WTC11 (cell line): Measurements from ENCODE around the gene FDXACB1. TPM values are rescaled to one million over a fixed set of nuclear protein-coding genes. Genes with fewer than 3 reads are reported as not detected.

Experiments
- ATAC-seq: fragments of 200-7000 bp; cut with Tn5 transposase; 2 replicates; pipeline ENCODE4 v1.10.0; 2021; ENCODE audit warnings: mild to moderate bottlenecking, moderate library complexity
- CTCF ChIA-PET: fragments of 300-600 bp; sonication (Branson Sonifier 250); formaldehyde crosslinking; loops from one replicate; lab custom pipeline; 2021; ENCODE audit warnings: antibody characterized with exemption; lab: Charles Lee
- POLR2A ChIA-PET: fragments of 350-600 bp; sonication (Branson Sonifier 250); formaldehyde crosslinking; loops from one replicate; lab custom pipeline; 2021; ENCODE audit warnings: antibody characterized with exemption; lab: Charles Lee
- DNase-seq: peaks from one replicate; pipeline ENCODE4 v3.0.0; 2021; ENCODE audit warnings: low spot score
- H3K27ac Mint-ChIP-seq: 2 replicates; pipeline ENCODE4 v1.8.0; 2021; ENCODE audit warnings: mixed read lengths
- H3K27me3 Mint-ChIP-seq: 2 replicates; pipeline ENCODE4 v1.8.0; 2021; ENCODE audit warnings: low read depth, mild to moderate bottlenecking, moderate library complexity, mixed read lengths
- H3K36me3 Mint-ChIP-seq: 2 replicates; pipeline ENCODE4 v1.8.0; 2021; ENCODE audit warnings: mixed read lengths
- H3K4me1 Mint-ChIP-seq: 2 replicates; pipeline ENCODE4 v1.8.0; 2022; ENCODE audit warnings: mixed read lengths
- H3K4me3 Mint-ChIP-seq: 2 replicates; pipeline ENCODE4 v1.8.0; 2021; ENCODE audit warnings: mild to moderate bottlenecking, moderate library complexity, mixed read lengths
- H3K9me3 Mint-ChIP-seq: 2 replicates; pipeline ENCODE4 v1.8.0; 2021; ENCODE audit warnings: mixed read lengths
- ATF1 ChIP-seq: sonication (generic); formaldehyde crosslinking; IDR thresholded peaks from 2 replicates; pipeline ENCODE4 v1.8.1; 2023; ENCODE audit warnings: mild to moderate bottlenecking, moderate library complexity, missing genetic modification reagents
- CREM ChIP-seq: sonication (generic); formaldehyde crosslinking; IDR thresholded peaks from 2 replicates; pipeline ENCODE4 v1.8.1; 2022; ENCODE audit warnings: mild to moderate bottlenecking, missing genetic modification reagents, moderate library complexity
- ETV6 ChIP-seq: sonication (generic); formaldehyde crosslinking; IDR thresholded peaks from 2 replicates; pipeline ENCODE4 v1.8.1; 2022; ENCODE audit warnings: mild to moderate bottlenecking, missing genetic modification reagents
- FOXK1 ChIP-seq: sonication (generic); formaldehyde crosslinking; IDR thresholded peaks from 2 replicates; pipeline ENCODE4 v1.8.0; 2022; ENCODE audit warnings: mild to moderate bottlenecking, moderate library complexity, missing genetic modification reagents
- FOXP1 ChIP-seq: sonication (generic); formaldehyde crosslinking; IDR thresholded peaks from 2 replicates; pipeline ENCODE4 v1.8.0; 2022; ENCODE audit warnings: missing genetic modification reagents, mild to moderate bottlenecking, moderate library complexity, borderline replicate concordance
- GTF2I ChIP-seq: fragments of 250-450 bp; sonication (Bioruptor Pico); conservative IDR thresholded peaks from 2 replicates; pipeline ENCODE4 v1.4.0; 2021; ENCODE audit warnings: mild to moderate bottlenecking
- JAZF1 ChIP-seq: fragments of 250-450 bp; sonication (Bioruptor Pico); IDR thresholded peaks from 2 replicates; pipeline ENCODE4 v1.9.0; 2021; ENCODE audit warnings: moderate library complexity, mild to moderate bottlenecking, inconsistent platforms
- MYBL2 ChIP-seq: sonication (generic); formaldehyde crosslinking; IDR thresholded peaks from 2 replicates; pipeline ENCODE4 v1.8.1; 2023; ENCODE audit warnings: mild to moderate bottlenecking, moderate library complexity, missing genetic modification reagents
- NR3C1 ChIP-seq: sonication (generic); formaldehyde crosslinking; conservative IDR thresholded peaks from 2 replicates; pipeline ENCODE4 v1.8.1; 2023; ENCODE audit warnings: low read depth, mild to moderate bottlenecking, missing genetic modification reagents
- PRRX2 ChIP-seq: fragments of 250-450 bp; sonication (Bioruptor Pico); IDR thresholded peaks from 2 replicates; pipeline ENCODE4 v1.8.0; 2021; ENCODE audit warnings: mild to moderate bottlenecking
- RELA ChIP-seq: sonication (generic); formaldehyde crosslinking; IDR thresholded peaks from 2 replicates; pipeline ENCODE4 v1.8.1; 2022; ENCODE audit warnings: missing genetic modification reagents, mild to moderate bottlenecking, borderline replicate concordance
- SMAD4 ChIP-seq: sonication (generic); formaldehyde crosslinking; IDR thresholded peaks from 2 replicates; pipeline ENCODE4 v1.8.0; 2022; ENCODE audit warnings: mild to moderate bottlenecking, missing genetic modification reagents
- SP1 ChIP-seq: sonication (generic); formaldehyde crosslinking; conservative IDR thresholded peaks from 2 replicates; pipeline ENCODE4 v1.8.1; 2022; ENCODE audit warnings: missing genetic modification reagents
- TEAD1 ChIP-seq: sonication (generic); formaldehyde crosslinking; IDR thresholded peaks from 2 replicates; pipeline ENCODE4 v1.8.0; 2022; ENCODE audit warnings: mild to moderate bottlenecking, missing genetic modification reagents
- ZBTB21 ChIP-seq: sonication (generic); formaldehyde crosslinking; IDR thresholded peaks from 2 replicates; pipeline ENCODE4 v1.8.1; 2023; ENCODE audit warnings: mild to moderate bottlenecking, missing genetic modification reagents, borderline replicate concordance
- ZNF138 ChIP-seq: sonication (generic); formaldehyde crosslinking; conservative IDR thresholded peaks from 2 replicates; pipeline ENCODE4 v1.8.1; 2022; ENCODE audit warnings: mild to moderate bottlenecking, moderate library complexity, missing genetic modification reagents
- ZNF219 ChIP-seq: sonication (generic); formaldehyde crosslinking; IDR thresholded peaks from 2 replicates; pipeline ENCODE4 v1.8.0; 2023; ENCODE audit warnings: missing genetic modification reagents, mild to moderate bottlenecking, borderline replicate concordance
- ZNF232 ChIP-seq: sonication (generic); formaldehyde crosslinking; IDR thresholded peaks from 2 replicates; pipeline ENCODE4 v1.8.0; 2022; ENCODE audit warnings: mild to moderate bottlenecking, missing genetic modification reagents
- ZNF263 ChIP-seq: sonication (generic); formaldehyde crosslinking; IDR thresholded peaks from 2 replicates; pipeline ENCODE4 v1.8.1; 2022; ENCODE audit warnings: low read depth, mild to moderate bottlenecking, moderate library complexity, missing genetic modification reagents
- total RNA-seq: library from RNA; stranded (reverse); gene quantifications from 3 replicates; pipeline ENCODE4 v1.2.3, GENCODE V29; 2021
- TF ChIP-seq, protein P1 (sequence below): sonication (generic); formaldehyde crosslinking; IDR thresholded peaks from 2 replicates; pipeline ENCODE4 v1.8.0; 2022; ENCODE audit warnings: mild to moderate bottlenecking, missing genetic modification reagents
- TF ChIP-seq, protein P2 (sequence below): sonication (generic); formaldehyde crosslinking; IDR thresholded peaks from 2 replicates; pipeline ENCODE4 v1.8.1; 2023; ENCODE audit warnings: mild to moderate bottlenecking, missing genetic modification reagents, moderate library complexity
- TF ChIP-seq, protein P3 (sequence below): sonication (generic); formaldehyde crosslinking; IDR thresholded peaks from 2 replicates; pipeline ENCODE4 v1.8.0; 2022; ENCODE audit warnings: mild to moderate bottlenecking, missing genetic modification reagents
- TF ChIP-seq, protein P4 (sequence below): fragments of 200-600 bp; IDR thresholded peaks from 2 replicates; pipeline ENCODE4 v1.8.0; 2022; ENCODE audit warnings: antibody characterized with exemption

The FDXACB1 gene
- total RNA-seq, 1 experiment from 2014 or later, result 2.5 TPM

DNA sequence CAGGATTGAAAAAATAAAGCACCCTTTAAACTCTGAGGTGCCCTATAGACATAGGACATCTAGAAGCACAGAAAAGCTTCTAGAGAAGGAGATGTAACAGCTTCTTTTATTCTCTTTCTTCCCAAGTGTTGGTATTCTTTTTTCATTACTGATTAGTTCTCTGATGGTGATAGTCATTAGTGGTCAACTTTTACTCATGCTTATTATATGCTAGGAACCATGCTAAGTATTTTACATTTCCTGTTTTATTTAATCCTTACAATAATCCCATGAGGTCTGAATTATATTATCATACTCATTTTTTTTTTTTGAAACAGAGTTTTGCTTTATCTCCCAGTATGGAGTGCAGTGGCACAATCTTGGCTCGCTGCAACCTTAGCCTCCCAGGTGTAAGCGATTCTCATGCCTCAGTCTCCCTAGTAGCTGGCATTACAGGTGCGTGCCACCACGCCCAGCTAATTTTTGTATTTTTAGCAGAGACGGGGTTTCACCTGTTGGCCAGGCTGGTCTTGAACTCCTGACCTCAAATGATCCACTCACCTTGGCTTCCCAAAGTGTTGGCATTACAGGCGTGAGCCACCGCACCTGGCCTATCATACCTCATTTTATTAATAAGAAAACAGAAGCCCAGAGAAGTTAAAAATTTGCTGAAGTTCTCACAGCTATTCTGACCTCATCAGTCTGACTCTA, 42.7 kb upstream of the FDXACB1 start:
- Mint-ChIP-seq H3K4me1 (peaks cover 47% of the 10 kb centered on the region), H3K36me3 (no peaks in the 10 kb centered on the region; the same call in 1 of the 2 replicates), H3K4me3 (no peak overlapping the region), H3K9me3 (no peaks in the 10 kb centered on the region), H3K27ac (no peak overlapping the region), H3K27me3 (no peaks in the 10 kb centered on the region)
- TF ChIP-seq, protein P1, sequence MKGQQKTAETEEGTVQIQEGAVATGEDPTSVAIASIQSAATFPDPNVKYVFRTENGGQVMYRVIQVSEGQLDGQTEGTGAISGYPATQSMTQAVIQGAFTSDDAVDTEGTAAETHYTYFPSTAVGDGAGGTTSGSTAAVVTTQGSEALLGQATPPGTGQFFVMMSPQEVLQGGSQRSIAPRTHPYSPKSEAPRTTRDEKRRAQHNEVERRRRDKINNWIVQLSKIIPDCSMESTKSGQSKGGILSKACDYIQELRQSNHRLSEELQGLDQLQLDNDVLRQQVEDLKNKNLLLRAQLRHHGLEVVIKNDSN (CRISPR knock-in tag), result no peak
- no peak for TF ChIP-seq ATF1 (CRISPR knock-in tag)
- DNase-seq, result no peak
- ChIA-PET CTCF (no interaction called here), POLR2A (no interaction called here)
- no peak for ATAC-seq

DNA sequence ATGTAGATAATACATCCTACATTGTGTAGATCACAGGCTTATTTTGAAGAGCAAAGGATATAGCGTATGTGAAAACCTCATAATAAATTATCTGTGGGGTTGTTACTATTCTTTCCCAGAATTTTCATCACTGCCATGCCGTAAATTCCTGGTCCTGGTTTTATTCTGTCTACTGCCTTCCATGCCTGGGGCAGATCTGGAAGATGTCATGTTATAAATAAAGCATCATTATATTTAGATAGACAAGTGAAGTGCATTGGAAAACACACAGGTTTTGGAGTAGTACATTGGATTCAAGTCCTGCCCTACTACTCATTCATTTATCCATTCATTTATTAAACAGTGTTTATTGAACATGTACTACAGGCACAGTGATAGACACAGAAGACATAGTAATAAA, 41.9 kb upstream of the FDXACB1 start:
- TF ChIP-seq SMAD4 (CRISPR knock-in tag) (no peak), PRRX2 (CRISPR knock-in tag) (no peak), RELA (CRISPR knock-in tag) (no peak), NR3C1 (no peak), TEAD1 (no peak), JAZF1 (CRISPR knock-in tag) (no peak), ZBTB21 (CRISPR knock-in tag) (no peak)
- TF ChIP-seq, protein P2, sequence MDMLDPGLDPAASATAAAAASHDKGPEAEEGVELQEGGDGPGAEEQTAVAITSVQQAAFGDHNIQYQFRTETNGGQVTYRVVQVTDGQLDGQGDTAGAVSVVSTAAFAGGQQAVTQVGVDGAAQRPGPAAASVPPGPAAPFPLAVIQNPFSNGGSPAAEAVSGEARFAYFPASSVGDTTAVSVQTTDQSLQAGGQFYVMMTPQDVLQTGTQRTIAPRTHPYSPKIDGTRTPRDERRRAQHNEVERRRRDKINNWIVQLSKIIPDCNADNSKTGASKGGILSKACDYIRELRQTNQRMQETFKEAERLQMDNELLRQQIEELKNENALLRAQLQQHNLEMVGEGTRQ (CRISPR knock-in tag), result no peak
- DNase-seq (no peak), ATAC-seq (no peak)
- H3K4me3 Mint-ChIP-seq, result no peak overlapping the region
- H3K27ac Mint-ChIP-seq, result no peak overlapping the region
- H3K4me1 Mint-ChIP-seq, result peaks cover 45% of the 10 kb centered on the region
- H3K27me3 Mint-ChIP-seq, result no peaks in the 10 kb centered on the region; the same call in 1 of the 2 replicates
- no peaks in the 10 kb centered on the region; the same call in 1 of the 2 replicates for H3K36me3 Mint-ChIP-seq
- ChIA-PET CTCF (no interaction called here), POLR2A (no interaction called here)
- H3K9me3 Mint-ChIP-seq, result no peaks in the 10 kb centered on the region

DNA sequence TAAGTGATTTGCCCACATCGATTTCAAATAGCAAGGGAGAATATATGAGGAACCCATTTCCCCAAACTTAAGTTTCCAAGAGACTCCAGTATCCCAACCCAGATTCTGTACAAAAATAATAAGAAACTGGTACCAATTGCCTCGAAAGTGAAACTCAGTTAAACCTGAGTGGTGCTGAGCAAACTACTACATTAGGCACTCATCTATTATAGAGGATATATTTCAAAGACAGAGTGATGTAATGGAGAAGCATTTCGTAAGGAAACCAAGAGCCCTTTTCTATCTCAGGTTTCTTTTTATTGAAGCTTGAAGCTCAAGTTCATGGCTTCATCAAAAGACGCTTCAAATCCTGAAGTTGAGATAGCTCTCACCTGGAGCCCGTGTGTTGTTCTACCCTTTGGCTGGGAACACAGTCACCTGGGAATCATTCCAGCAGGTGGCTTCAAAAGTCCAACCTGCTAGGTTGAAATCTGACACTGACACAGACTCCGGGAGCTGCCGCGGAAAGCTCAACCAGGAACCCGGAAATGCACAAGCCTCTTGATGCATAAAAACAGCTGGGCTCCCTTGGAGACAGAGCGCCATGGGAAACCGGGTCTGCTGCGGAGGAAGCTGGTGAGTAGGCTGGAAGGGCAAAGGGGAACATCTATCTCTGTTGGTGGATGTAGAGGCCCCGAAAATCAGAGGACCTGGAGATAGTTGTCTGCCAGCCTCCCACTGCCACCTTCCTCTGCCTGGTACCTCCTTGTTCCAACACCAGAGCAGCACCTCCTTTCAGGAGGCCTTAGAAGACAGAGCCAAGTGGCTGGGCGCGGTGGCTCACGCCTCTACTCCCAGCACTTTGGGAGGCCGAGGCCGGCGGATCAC, 39.7 kb upstream of the FDXACB1 start, which contains the start of gene C11orf52:
TSS of gene C11orf52 (plus strand) at position 524 of the 867 bp plus-strand sequence. CDS start at position 584, 60 bp downstream.
- peak; percentile 80 for DNase-seq
- ATAC-seq, result peak; percentile 97
- TF ChIP-seq MYBL2, result peak; percentile 25; the same call in 1 of the 2 replicates
- 0 out of 2 replicates have a peak, but pooled peaks have one; percentile 42 for TF ChIP-seq SP1 (CRISPR knock-in tag)
- no peak for TF ChIP-seq ZNF219 (CRISPR knock-in tag)
- TF ChIP-seq TEAD1, result peak; percentile 70
- 0 out of 2 replicates have a peak, but pooled peaks have one; percentile 47 for TF ChIP-seq CREM
- 0 out of 2 replicates have a peak, but pooled peaks have one; percentile 51 for TF ChIP-seq FOXP1 (CRISPR knock-in tag)
- TF ChIP-seq ZNF138 (CRISPR knock-in tag), result no peak
- TF ChIP-seq, protein P3, sequence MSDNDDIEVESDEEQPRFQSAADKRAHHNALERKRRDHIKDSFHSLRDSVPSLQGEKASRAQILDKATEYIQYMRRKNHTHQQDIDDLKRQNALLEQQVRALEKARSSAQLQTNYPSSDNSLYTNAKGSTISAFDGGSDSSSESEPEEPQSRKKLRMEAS (CRISPR knock-in tag), result peak; percentile 51; the same call in 1 of the 2 replicates
- peak; percentile 36; the same call in 1 of the 2 replicates for TF ChIP-seq ZNF232 (CRISPR knock-in tag)
- TF ChIP-seq FOXK1, result peak; percentile 68; the same call in 1 of the 2 replicates
- peak; percentile 95 for TF ChIP-seq ETV6 (CRISPR knock-in tag)
- TF ChIP-seq, protein P4, sequence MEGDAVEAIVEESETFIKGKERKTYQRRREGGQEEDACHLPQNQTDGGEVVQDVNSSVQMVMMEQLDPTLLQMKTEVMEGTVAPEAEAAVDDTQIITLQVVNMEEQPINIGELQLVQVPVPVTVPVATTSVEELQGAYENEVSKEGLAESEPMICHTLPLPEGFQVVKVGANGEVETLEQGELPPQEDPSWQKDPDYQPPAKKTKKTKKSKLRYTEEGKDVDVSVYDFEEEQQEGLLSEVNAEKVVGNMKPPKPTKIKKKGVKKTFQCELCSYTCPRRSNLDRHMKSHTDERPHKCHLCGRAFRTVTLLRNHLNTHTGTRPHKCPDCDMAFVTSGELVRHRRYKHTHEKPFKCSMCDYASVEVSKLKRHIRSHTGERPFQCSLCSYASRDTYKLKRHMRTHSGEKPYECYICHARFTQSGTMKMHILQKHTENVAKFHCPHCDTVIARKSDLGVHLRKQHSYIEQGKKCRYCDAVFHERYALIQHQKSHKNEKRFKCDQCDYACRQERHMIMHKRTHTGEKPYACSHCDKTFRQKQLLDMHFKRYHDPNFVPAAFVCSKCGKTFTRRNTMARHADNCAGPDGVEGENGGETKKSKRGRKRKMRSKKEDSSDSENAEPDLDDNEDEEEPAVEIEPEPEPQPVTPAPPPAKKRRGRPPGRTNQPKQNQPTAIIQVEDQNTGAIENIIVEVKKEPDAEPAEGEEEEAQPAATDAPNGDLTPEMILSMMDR, result no peak
- TF ChIP-seq GTF2I (CRISPR knock-in tag), result 0 out of 2 replicates have a peak, but pooled peaks have one; percentile 19
- no peak for TF ChIP-seq ZNF263 (CRISPR knock-in tag)
- CTCF ChIA-PET, result interaction anchor here (0.7 to 3.1 kb wide), 16 partner anchors 8 to 362 kb away, joined by 3 to 34 read pairs (median 4); partner anchors contain the start of gene ALG9
- Mint-ChIP-seq H3K27me3 (no peaks in the 10 kb centered on the region; the same call in 1 of the 2 replicates), H3K4me3 (peak within 1 kb of the TSS; percentile 57), H3K27ac (peak within 1 kb of the TSS; percentile 85), H3K9me3 (no peaks in the 10 kb centered on the region), H3K4me1 (peaks cover 42% of the 10 kb centered on the region), H3K36me3 (no peaks in the 10 kb centered on the region; the same call in 1 of the 2 replicates)
- POLR2A ChIA-PET, result interaction anchor here (0.6 to 1.9 kb wide), 7 partner anchors 8 to 64 kb away, joined by 3 to 12 read pairs (median 6); partner anchors contain the start of gene ALG9
